H1 (cell line): ENCODE results near the gene PRKAR2B. TPM values are rescaled to one million over a fixed set of nuclear protein-coding genes. Genes with fewer than 3 reads are reported as not detected.

Experiments
- polyA plus RNA-seq, 7 experiments: library from polyadenylated mRNA; depleted of rRNA in 3 of 7; stranded (reverse) in 5 of 7; unstranded in 2 of 7; fragments of >200 nt in 5 of 7; fragments of 200-250 nt in 2 of 7; gene quantifications; 1 replicate in 5 of 7; 2 replicates in 1 of 7; 4 replicates in 1 of 7; pipeline versions ENCODE4 v1.2.1 to v1.2.3, GENCODE V29; 2011 to 2013; ENCODE audit warnings: missing spikeins in 2 of 7, mixed read lengths in 2 of 7
- total RNA-seq: library from RNA; stranded (reverse); fragmentation: NEBNext Ultra II Directional; extraction: Animal tissue kit (Norgen Biotek cat#: 25700); gene quantifications from 2 replicates; pipeline ENCODE4 v1.2.1, GENCODE V29; 2021

The PRKAR2B gene
- total and polyA plus RNA-seq, 2 of the 8 experiments (the other 6 are each of a cell fraction or from before 2014, with no cell fraction given), result 10.4 to 37.0 TPM

Other genes with a start within 250 kb of the PRKAR2B start
- not detected in 2 replicates for gene PIK3CG, start 179.4 kb upstream of the PRKAR2B start, total RNA-seq
- gene PIK3CG, start 179.4 kb upstream of the PRKAR2B start, polyA plus RNA-seq (2011; rRNA removed), result not detected in 2 replicates
- gene HBP1, start 124.3 kb downstream of the PRKAR2B start, total RNA-seq, result 29.2 and 37.3 TPM in 2 replicates
- 17.2 and 28.9 TPM in 2 replicates for gene HBP1, start 124.3 kb downstream of the PRKAR2B start, polyA plus RNA-seq (2011; rRNA removed)